Osteoblast (primary cell): ENCODE results near the gene RAMP1. TPM values are rescaled to one million over a fixed set of nuclear protein-coding genes. Genes with fewer than 3 reads are reported as not detected.
A peak's percentile ranks its signal among the peaks of the same experiment; 100 is the strongest.

Source experiments
- DNase-seq: peaks from one replicate; pipeline ENCODE4 v3.0.0; 2011; ENCODE audit warnings: low spot score, mixed read lengths; ENCODE audit not compliant: insufficient read length; ENCODE audit errors: missing footprints
- H2AFZ ChIP-seq: 2 replicates; pipeline ENCODE4 v1.6.0; 2011; ENCODE audit warnings: mild to moderate bottlenecking, low read length
- H3K27ac ChIP-seq: 2 replicates; pipeline ENCODE4 v1.5.1; 2011; ENCODE audit warnings: mild to moderate bottlenecking, low read depth, low read length, moderate library complexity
- H3K27me3 ChIP-seq: 2 replicates; pipeline ENCODE4 v1.6.0; 2012; ENCODE audit warnings: mild to moderate bottlenecking, control low read depth, inconsistent platforms, low read length, moderate library complexity; ENCODE audit not compliant: insufficient read depth
- H3K36me3 ChIP-seq: 2 replicates; pipeline ENCODE4 v1.5.1; 2011; ENCODE audit warnings: mild to moderate bottlenecking, low read length, control low read depth, moderate library complexity; ENCODE audit not compliant: insufficient read depth
- H3K4me1 ChIP-seq: 2 replicates; pipeline ENCODE4 v1.5.1; 2011; ENCODE audit warnings: mild to moderate bottlenecking, low read length, control low read depth, moderate library complexity; ENCODE audit not compliant: insufficient read depth
- H3K4me2 ChIP-seq: 2 replicates; pipeline ENCODE4 v1.6.0; 2011; ENCODE audit warnings: mild to moderate bottlenecking, low read length; ENCODE audit not compliant: insufficient read depth
- H3K4me3 ChIP-seq: fragments of 200-600 bp; sonication (generic); 3 replicates; pipeline ENCODE4 v1.5.1; 2012; ENCODE audit warnings: mild to moderate bottlenecking, low read length, inconsistent platforms; ENCODE audit not compliant: insufficient read depth
- H3K79me2 ChIP-seq: 2 replicates; pipeline ENCODE4 v1.6.0; 2012; ENCODE audit warnings: mild to moderate bottlenecking, low read length, control low read depth, inconsistent platforms; ENCODE audit not compliant: insufficient read depth
- H3K9me3 ChIP-seq: 2 replicates; pipeline ENCODE4 v1.5.1; 2011; ENCODE audit warnings: low read depth, low read length, control low read depth
- H4K20me1 ChIP-seq: 2 replicates; pipeline ENCODE4 v1.6.0; 2012; ENCODE audit warnings: mild to moderate bottlenecking, low read length, control low read depth; ENCODE audit not compliant: insufficient read depth
- CTCF ChIP-seq: IDR thresholded peaks from 2 replicates; pipeline ENCODE4 v1.5.1; 2011; ENCODE audit warnings: mild to moderate bottlenecking, low read depth, low read length, moderate library complexity; ENCODE audit errors: extremely low read depth
- total RNA-seq: library from RNA; depleted of rRNA; stranded (reverse); fragments of >200 nt; gene quantifications from 2 replicates; pipeline ENCODE4 v1.2.3, GENCODE V29; 2012

The RAMP1 gene
- total RNA-seq, 1 donor, result 1.8 TPM

GRCh38 chr2:237900891-237901831 lies 41.7 kb downstream of the RAMP1 start:
- Histone ChIP-seq H3K4me1 (peaks cover 30% of the 10 kb centered on the region), H3K36me3 (no peaks in the 10 kb centered on the region), H3K79me2 (no peaks in the 10 kb centered on the region), H3K27ac (no peak overlapping the region), H3K9me3 (no peaks in the 10 kb centered on the region), H3K4me2 (no peak overlapping the region), H3K27me3 (no peaks in the 10 kb centered on the region), H3K4me3 (no peak overlapping the region), H4K20me1 (no peaks in the 10 kb centered on the region), H2AFZ (no peak overlapping the region)
- no peak for TF ChIP-seq CTCF
- DNase-seq, result no peak

- Histone ChIP-seq H3K27ac (no peak overlapping the region), H3K4me2 (no peak overlapping the region), H2AFZ (no peak overlapping the region), H3K27me3 (no peaks in the 10 kb centered on the region), H3K4me3 (no peak overlapping the region), H3K36me3 (no peaks in the 10 kb centered on the region), H3K9me3 (no peaks in the 10 kb centered on the region), H3K79me2 (no peaks in the 10 kb centered on the region), H3K4me1 (peaks cover 24% of the 10 kb centered on the region), H4K20me1 (no peaks in the 10 kb centered on the region)
- TF ChIP-seq CTCF, result no peak
- DNase-seq, result no peak
Measured at GRCh38 chr2:237901932-237902850, 42.8 kb downstream of the RAMP1 start.

- Histone ChIP-seq H3K36me3 (no peaks in the 10 kb centered on the region), H3K9me3 (peaks cover 2% of the 10 kb centered on the region), H4K20me1 (no peaks in the 10 kb centered on the region), H2AFZ (peak overlapping the region; percentile 39), H3K27me3 (no peaks in the 10 kb centered on the region), H3K4me3 (no peak overlapping the region), H3K4me2 (peak overlapping the region; percentile 54), H3K27ac (peak overlapping the region; percentile 86), H3K79me2 (no peaks in the 10 kb centered on the region), H3K4me1 (peaks cover 14% of the 10 kb centered on the region)
- DNase-seq, result peak; percentile 95
- no peak for TF ChIP-seq CTCF
Measured at GRCh38 chr2:237904831-237905599, 45.6 kb downstream of the RAMP1 start.
